GM19324 (cell line): Measurements from ENCODE around the gene EMX1.

Experiments
- ATAC-seq: cut with Tn5 transposase; IDR thresholded peaks from one replicate; pipeline ENCODE4 v1.9.1; 2021; ENCODE audit warnings: mild to moderate bottlenecking, moderate library complexity; ENCODE audit not compliant: unreplicated experiment, low FRiP score

The EMX1 gene

DNA sequence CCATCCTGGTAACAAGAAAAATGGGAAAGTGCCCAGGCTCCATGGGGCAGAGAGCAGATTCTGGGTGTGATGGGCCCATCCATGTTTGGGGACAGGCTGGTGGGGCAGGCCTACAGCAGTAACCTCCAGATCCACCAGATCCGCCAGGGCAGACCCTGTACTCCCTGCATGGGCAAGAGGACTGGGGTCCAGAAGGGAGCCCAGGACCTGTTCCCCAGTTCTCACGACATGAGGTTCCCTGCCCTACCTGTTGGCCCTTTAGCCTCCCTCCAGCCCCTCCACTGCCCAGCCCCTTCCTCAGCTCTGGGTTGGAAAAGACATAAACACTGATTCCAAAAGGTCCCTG, 38.7 kb downstream of the EMX1 start:
- no peak for ATAC-seq

DNA sequence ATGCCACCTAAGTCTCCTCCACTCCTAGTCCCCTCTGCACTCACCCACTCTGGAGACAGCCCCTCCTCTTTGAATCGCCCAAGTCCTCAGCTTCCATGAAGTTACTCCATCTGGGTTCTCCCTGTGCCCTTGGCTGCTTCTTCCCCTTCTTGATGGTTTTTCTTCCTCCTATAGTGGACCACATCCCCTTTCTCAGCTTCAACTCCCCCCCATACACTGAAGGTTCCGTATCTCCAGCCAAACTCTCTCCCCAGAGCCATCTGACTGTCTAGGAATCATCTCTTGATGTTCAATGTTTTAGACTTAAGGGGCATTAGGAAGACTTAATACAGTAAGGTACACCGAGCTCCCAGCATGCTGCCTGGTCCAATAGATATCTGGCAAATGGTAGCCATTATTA, 39.6 kb downstream of the EMX1 start:
- ATAC-seq: no peak

DNA sequence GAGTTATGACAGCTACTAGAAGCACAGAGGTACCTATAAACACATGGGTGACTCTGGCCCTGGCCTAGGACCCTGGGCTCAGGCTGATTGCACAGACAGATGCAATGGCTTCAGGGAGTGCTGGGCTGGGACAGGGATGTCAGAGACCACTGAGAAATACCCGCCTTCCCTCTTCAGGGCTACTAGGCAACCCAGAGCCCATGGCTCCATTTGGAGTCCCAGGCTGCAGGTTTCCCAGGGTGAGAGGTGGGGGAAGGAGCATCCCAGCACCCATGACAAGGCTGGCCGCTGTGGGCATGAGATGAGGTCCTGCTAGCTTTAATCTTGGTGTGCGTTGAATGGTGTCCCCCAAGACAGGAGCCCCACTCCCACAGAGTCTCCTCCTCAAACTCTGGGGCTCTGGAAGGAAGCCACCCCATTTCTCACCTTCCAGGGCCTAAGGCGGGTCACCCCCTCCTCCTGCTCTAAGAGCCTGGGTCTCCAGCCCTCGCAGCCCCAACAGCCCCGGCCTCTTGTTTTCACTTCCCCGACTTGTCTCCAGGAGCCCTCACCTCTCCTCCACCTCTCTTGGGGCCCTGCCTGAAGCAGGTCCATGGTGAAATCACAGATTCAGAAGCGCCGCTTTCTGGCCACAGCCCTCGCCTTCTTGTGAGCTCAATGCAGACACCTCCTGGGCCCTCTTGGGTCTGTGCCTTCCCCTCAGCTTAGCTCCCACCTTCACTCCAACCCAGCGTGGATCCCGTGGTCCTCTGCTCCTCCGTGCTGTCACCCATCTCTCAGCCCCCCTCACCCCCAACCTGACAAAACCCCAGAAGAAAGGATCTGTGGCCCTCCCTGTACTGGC, 41.4 kb downstream of the EMX1 start:
- ATAC-seq: no peak

DNA sequence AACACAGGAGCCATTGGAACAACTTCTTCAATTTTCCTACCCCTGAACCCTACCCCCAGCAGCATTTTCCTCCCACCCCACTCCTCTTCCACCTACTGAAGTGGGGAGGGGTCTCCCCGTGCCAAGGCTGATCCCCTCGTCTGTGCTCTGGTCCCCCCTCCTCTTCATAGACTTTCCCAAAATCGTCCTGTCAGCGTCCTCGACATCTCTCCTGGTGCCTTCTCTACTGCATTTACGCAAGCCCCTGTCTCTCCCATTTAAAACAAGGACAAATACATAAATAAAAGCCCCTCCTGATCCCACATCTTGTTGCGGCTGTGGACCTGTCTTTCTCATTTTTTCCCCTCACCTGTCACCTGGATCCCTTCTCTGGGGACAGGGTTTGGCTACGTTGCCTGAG, 42.2 kb downstream of the EMX1 start:
- no peak for ATAC-seq

DNA sequence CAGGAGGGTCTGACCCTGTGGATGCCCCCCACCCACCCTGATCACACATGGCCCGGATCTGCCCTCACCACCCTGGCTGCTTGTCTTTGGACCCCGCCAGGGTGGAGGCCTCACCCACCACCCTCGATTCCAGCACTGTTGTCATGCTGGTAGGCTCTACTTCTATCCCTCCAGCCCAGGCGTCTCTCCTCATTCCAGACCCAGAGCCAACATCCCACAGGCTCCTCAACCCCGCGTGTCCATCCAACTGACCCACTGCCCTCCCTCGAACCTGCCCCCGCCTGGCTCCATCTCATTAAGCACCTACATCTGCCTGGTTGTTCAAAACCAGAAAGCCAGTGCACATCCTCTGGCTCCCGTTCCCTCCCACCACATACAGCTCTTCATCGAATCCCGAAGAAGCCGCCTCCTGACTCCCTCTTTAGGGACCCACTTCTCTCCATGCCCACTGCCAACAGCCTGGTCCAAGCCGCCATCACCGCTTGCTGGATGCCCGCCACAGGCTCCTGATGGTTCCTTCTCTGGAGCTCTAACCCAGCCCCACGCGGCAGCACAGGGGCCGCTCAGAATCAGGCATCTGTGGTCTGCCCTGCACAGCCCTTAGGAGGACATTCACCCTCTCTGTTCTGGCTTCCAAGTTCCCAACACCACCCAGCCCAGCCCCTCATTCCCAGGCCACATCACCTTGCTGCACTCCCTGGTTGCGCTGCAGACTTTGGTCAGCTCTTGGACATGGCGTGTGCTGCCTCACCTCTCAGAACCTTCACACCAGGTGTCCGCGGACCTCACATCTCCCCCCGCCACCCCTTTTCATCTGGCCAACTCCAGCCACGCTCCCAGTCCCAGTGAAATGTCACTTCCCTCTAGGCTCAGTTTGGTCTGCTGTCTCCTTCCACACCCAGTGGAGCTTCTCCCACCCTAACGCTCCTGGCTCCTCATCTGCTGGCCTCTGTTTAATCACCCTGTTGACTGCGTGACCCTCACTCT, 43.0 kb downstream of the EMX1 start:
- ATAC-seq: no peak

DNA sequence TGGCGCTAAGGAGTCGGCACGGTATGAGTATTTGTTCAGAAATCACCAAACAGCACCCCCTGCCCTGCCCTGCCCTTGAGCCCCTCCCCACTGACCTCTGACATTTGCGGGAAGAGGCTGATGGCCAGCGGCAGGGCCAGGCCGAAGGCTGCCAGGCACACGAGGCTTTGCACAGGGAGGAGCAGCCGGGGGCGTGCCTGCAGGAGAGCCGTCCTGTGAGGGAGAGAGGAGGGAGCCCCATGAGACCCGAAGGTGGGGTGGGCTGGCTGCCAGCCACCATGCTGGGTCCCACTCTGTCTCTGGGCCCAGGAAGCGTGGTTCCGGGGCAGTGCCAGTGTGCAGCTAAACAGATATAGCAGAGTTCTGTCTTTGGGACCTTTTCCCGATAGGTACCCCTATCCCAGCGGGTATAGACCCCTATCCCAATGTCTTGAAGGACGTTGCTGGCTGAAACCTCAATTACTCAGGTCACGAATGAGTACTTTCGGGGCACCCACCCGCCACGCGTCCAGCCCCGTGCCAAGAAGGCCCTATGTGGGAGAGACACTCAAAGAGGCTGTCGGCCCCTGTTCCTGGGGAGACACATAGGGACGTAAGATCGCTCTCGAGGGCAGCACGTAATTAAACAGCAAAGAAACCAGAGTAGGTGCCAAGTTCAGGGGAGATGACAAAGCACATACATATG, 43.9 kb downstream of the EMX1 start:
- no peak for ATAC-seq

DNA sequence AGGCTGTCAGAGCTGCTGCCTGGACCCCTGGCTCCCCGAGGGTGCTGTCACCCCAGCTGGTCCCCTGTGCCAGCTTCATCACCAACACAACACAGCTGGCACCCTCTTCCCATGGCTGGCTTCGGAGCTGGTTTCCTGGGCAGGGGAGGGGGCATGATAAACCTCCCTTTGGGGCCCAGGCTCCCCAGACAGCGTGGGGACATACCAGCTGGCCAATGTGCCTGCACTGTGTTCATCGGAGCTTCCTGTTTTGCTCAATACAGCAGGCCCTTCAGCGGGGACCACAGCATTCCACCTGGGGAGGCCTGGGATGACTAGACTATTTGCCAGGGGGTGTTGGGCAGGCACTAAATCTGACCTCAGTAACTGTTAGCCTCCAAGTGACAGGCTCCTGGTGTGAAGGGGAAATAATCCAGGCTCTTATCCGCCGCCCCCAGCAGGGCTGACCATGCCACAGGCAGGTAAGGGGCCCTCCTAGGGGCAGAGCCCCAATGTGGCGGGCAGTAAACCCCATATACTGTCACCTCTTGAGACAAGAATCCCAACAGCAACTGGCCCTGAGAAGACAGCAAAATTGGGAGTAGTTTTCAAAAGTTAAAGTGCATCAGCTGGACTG, 44.6 kb downstream of the EMX1 start:
- no peak for ATAC-seq

DNA sequence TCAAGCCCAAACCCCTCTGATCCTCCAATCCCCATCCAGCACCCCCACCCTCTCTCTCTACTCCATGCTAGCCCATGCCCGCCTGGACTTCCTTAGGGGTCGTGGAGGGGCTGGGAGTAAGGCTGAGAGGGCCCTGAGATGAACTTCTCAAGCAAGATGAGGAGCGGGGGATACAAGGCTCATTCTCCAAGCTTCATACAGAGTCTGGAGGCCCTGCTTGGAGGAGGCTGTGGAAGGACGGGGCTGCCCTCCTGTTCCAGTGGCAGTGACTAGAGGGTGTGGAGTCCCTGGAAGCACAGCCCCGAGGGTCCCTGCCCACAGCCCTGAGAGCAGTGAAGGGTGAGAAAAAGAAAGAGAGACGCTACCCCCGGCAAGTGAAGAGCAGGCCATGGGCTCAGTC, 45.6 kb downstream of the EMX1 start:
- ATAC-seq: no peak

DNA sequence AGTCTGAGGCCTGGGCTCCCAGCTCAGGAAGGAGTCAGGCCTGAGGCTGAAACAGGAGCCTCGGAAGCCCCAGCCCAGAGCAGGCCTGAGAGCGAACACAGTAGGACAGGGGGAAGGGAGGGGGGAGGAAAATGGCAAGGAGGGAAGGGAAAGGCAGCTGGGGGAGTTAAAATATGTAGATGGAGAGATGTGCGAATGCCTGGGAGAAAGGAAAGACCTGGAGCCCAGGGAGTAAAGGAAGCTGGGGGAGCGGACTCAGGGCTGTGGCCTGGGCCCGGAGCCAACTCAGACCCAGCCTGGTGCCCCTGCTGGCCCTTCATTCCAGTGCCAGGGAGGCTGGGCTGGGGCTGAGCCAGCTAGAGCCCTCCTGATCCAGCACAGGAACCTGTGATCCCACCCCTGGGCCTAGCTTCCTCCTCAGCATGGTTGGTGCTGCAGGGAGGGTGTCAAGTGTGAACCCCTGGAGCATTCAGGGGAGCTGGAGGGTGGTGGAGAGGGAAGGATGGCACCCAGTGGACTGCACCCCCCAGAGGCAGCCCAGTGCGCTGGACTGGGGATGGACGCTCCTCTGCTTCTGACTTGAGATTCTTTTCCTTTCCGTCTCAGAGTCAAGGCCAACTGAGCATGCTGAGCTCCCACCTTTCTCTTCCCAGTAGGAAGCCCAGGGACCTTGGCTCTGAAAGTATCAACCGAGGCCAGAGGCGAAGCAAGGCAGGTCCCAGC, 46.3 kb downstream of the EMX1 start:
- ATAC-seq: no peak

DNA sequence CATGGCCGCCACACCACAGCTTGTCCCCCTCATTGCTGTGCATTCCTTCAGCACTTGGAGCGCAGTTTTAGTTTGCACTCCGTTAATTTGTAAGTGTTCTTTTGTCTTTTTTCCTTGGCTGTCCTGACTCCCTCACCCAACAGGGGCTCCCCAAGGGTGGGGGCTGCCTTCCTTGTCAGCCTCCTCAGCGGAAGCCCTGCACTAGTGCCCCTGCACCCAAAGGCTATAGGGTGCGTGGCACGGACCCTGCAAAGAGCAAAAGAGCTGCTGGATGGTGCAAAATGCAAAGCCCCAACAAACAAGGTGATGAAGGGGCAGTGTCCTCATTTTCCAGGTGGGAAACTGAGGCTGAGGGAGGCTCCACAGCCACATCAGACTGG, 46.8 kb downstream of the EMX1 start:
- no peak for ATAC-seq

DNA sequence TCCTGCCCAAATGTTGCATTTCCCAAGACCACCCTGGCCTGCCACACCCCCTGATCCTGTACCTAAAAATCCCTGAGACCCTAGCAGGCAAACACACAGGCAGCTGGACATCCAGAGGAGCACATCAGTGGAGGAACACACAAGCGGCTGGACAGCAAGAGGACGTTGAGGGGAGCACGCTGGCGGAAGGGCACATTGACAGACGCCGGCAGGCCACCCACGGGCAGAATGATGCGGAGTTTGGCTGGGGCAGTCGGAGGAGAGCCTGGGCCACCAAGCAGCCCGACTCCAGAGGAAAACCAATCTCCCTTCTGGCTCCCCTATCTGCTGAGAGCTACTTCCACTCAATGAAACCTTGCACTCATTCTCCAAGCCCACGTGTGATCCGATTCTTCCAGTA, 47.7 kb downstream of the EMX1 start:
- ATAC-seq: no peak

DNA sequence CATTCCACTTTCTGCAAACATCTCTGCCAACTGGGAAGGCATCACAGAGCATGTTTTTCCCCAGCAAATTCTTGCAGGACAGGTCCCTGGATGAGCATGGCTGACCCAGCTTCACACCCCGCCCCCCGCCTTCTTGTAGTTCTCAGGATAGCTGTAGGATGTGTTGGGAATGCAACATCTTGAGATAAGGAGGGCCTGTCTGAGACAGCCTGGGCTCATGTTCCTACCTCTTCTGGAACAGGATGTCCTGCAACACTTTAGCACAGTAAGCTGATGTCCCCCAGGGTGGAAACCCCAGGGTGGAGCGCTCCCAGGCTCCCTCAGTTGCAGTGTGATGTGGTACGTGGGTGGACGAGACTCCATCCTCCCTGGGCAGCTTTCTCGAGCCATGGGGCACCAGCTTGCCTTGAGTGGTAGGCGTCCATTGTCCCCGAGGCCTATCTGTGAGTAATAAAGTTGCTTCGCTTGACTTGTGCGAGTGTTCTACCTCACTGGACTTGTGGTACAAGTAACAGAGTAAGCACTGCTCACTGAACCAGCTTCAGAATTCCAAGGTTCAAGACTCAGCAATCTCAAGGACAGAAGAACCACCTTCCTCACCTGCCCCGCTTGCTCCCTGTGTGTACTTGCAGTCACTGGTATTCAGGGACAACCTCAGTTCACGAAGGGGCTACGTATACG, 48.6 kb downstream of the EMX1 start:
- ATAC-seq: no peak

DNA sequence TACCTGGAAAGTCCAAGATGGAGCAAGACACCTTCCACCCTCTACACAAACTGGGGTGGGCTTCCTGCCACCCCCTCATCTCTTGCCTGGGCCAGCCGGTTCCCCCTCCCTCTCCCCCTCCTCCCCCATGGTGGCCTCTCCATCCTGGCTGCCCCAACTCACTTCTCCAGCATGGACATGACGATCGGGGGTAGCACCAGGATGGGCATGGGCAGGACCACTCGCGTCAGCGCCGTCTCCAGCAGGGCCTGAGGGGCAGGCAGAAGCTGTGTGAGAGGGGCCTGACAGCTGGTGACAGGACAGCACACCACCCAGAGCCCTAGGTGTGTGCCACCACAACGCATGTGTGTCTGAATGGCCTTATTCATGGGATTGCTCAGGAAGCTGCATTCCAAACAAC, 51.0 kb downstream of the EMX1 start:
- ATAC-seq: no peak

DNA sequence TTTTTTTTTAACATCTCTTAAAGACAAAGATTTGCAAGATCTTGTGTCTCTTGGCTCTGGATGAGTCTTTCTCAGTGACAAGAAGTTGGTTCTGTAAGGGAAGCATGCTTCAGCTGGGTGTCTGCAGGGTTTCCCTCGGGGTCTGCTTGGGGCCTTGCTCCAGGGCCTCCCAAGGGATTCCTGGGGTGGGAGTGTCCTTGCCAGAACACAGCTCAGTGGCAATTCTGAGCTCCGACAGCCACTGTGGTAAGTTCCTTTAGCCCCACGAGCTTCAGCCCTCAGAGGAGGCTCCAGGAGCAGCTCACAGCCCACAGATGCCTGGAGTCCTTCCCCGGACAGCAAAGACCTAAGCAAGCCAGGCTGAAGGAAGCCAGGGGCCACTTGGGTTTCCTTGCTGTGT, 52.4 kb downstream of the EMX1 start:
- no peak for ATAC-seq

DNA sequence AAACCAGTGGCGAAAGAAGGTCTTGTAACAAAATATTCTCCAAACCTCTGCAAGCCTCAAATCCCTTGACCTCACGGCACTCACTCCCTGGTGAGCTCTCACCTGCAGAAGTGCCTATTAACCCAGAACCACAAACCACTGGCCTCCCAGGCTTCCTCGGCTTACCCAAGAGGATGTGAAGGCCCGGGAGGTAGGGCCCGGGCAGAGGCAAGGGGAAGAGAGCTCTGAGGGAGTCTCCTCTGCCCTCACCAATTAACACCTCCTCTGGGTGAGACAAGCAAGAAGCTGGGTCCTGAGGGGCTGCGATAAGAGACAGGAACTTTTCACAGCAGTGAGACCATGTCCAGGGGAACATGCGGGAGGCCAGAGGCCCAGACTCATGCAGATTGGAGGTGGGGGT, 53.7 kb downstream of the EMX1 start:
- ATAC-seq: no peak

DNA sequence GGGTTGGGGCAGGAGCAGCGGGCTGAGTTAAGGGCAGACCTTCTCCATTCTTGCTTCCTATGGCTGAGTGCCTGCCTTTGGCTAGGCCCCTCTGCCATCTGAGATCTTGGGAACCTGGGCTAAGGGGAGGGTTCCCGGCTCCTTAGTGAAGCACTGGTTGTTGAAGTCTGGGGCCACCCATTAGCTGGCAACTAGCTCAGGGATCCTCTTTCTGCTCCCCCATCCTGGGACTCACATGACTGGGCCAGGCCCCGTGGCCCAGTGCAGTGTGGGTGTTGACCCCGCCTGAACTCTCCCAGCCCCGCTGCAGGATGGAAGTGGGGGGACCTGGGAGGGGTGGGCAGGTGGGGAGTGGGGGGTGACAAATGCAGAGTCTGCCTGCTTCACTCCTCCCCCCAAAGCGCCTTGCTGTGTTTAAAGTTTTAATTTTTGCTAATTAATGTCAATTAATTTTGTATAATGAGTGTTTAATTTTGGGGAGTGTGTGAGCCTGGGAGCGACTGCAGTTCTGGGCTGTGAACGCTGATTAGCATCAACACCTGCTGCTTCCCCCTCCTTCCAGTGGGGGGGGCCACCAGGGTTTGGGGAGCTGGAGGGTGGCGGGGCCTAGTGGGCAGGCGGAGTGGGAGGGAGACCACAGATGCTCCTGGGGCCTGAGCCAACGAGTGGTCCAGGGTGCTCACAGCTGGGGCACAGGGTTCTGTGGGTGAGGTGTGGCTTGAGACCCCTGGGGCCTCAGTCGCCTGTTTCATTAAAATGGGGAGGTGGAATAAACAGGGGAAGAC, 55.2 kb downstream of the EMX1 start:
- ATAC-seq: no peak

DNA sequence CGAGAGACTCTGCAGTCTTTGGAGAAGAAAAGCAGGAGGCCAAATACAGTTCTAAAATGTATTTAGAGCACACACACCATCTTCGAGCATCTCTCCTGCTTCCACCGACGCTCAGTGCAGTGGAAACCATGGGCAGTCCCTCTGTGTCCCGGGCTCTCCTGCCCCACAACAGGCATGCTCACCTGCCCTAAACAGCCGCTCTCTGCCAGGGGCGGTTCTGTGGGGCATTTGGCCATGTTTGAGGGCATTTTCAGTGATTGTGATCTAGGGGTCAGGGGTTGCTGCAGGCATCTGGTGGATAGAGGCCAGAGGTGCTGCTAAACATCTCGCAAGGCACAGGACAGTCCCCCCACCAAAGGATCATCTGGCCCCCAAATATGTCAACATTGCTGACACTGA, 55.8 kb downstream of the EMX1 start:
- no peak for ATAC-seq

DNA sequence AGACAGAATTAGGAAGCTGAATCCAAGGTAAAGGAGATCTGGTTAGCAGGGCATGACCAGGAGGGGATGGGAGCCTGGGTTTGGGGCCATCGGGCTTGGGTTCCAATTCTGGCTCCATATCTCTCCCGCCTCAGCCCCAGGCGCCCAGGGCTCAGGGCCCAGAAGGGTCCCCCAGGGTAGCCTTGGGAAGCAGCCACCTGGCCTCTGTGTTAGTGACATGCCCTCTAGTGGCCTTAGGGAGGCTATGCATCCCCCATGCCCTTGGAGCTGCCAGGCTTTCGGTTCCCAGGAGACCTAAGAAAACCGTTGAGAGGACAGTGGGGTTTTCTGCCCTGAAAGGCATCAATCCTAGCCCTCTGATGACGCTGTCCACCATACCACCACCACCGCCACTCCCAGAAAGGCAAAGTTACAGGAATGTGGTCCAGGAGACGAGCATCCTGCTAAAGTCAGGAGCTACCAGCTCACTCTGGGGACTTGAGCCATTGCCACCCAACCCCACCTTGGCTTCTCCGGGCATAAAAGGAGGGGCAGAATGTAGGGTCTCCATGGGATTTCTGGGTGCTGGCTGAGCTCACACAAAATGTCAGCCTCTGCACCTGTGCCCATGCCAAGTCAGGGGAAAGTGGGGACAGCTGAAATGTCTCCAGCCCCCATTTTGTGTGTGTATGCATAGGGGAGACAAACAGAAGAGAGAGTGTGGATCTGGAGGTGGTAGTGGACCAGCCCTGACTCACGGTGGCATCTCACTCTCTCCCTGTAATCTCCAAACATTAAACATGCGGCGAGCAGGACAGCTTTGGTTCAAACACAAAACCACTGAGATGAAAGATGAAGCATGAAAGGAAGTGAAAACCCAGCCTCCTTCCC, 56.5 kb downstream of the EMX1 start:
- ATAC-seq: peak; percentile 53
